Forelimb muscle (tissue), 1 donor: Measurements from ENCODE around the gene AKAP6. TPM values are rescaled to one million over a fixed set of nuclear protein-coding genes. Genes with fewer than 3 reads are reported as not detected.
"Not testable (repeated sequence)": the region's sequence is repeated elsewhere in the genome, so short reads cannot be mapped to it uniquely, and the experiment has no call there.

Source experiments
- DNase-seq: peaks from one replicate; pipeline ENCODE4 v3.0.0-alpha.2; 2013; ENCODE audit warnings: low read depth
- polyA plus RNA-seq: library from polyadenylated mRNA; unstranded; fragments of 120-200 nt; gene quantifications from one replicate; pipeline ENCODE4 v1.2.1, GENCODE V29; 2013; ENCODE audit not compliant: insufficient read length

AKAP6 gene
- polyA plus RNA-seq, 1 donor: 64.6 TPM

DNA sequence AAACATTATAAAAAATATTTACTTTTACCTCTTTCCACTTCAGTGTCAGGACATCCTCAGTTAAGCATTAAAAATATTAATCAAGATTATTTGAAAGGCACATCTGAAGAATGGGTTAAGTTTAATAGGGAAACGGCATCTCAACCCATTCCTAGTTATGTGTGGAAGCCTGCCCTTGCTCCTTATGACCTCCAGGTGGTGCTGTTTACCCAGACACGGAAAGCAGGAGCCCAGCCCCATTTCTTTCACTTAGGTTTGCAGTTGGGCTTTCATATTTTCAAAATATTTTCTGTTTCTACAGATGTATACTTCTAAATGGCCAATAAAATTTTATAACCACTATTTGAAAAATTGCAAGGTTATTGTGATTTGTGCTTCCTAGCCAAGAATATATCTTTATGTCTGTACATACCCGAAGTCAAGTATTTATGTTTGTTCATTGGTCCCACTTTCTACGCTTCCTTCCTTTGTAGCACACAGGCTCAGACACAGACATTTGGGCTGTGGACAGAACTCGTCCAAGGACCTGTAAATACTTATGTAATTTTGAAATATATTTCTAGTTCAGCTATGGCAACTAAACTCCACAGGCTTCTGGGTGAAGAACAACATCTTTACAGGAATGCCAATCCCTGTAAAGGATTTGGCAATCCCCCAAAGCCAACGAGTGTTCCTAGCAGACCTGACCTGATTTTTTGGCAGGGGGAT, 247.1 kb downstream of the AKAP6 start:
- DNase-seq: peak; percentile 65

DNA sequence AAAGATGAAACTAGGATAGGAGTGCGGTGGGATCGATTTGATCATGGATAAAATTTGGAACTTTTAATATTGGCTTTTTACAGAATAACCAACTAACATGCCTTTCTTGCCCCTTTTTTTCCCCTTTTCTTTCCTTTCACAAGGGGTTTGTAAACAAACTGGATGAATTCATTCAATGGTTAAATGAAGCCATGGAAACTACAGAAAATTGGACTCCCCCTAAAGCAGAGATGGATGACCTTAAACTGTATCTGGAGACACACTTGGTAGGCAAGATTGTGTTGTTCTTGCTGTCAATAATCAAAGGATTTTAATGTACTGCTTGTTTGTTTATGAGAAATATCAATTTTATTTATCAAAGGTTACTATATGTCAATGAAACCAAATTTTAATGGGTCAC, 247.9 kb downstream of the AKAP6 start:
- DNase-seq: no peak

DNA sequence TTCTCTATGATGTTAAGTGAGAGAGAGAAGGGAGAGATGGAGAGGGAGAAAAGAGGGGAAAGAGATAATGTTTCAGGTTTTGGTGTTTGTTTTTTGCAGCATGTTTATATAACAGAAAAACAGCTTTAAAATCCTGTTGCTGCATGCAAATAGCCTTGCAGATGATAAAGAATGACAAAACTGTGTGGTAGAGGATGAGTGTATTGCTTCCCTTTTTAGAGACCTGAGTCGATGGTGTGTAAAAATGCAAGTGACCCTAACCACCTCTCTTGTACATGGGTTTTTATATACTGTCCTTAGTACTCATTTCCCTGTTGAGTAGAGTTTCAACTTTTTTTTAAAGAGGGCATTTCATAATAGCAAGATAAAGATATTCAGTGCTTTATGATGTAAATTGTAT, 249.1 kb downstream of the AKAP6 start:
- DNase-seq: no peak

DNA sequence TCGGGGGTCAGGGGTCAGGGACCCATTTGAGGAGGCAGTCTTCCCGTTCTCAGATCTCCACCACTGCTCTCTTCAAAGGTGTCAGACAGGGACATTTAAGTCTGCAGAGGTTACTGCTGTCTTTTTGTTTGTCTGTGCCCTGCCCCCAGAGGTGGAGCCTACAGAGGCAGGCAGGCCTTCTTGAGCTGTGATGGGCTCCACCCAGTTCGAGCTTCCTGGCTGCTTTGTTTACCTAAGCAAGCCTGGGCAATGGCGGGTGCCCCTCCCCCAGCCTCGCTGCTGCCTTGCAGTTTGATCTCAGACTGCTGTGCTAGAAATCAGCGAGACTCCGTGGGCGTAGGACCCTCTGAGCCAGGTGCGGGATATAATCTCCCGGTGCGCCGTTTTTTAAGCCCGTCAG, 254.3 kb downstream of the AKAP6 start:
- not testable (repeated sequence) for DNase-seq

DNA sequence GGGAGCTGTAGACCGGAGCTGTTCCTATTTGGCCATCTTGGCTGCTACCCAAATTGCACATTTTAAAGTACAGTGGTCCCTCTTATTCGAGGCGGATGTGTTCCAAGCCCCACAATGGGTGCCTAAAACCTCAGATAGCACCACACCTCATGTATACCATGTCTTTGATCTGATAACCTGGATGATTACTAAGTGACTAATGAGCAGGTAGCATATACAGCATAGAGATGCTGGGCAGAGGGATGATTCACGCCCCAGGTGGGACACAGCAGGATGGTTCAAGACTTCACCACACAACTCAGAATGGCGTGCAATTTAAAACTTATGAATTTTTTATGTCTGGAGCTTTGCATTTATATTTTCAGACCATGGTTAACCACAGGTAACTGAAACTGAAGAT, 255.0 kb downstream of the AKAP6 start:
- DNase-seq: no peak

DNA sequence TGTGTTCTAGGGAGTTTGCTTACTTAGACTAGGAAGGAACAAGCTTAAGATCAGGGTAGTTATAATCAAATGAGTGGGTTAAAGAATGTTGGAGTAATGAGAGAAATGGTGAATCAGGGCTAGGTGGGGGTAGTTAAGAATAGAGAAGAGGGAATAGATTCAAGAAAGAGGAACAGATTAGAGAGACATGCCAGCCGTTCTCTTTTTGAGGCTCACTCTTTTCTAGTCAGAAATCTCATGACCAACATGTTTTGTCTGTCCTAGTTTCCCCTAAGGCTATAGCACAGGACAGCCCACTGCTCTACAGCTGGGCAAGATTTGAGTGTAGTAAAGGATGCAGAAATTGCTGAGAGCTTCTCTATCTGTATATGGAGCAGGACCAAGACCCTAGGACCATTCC, 258.4 kb downstream of the AKAP6 start:
- DNase-seq: no peak

DNA sequence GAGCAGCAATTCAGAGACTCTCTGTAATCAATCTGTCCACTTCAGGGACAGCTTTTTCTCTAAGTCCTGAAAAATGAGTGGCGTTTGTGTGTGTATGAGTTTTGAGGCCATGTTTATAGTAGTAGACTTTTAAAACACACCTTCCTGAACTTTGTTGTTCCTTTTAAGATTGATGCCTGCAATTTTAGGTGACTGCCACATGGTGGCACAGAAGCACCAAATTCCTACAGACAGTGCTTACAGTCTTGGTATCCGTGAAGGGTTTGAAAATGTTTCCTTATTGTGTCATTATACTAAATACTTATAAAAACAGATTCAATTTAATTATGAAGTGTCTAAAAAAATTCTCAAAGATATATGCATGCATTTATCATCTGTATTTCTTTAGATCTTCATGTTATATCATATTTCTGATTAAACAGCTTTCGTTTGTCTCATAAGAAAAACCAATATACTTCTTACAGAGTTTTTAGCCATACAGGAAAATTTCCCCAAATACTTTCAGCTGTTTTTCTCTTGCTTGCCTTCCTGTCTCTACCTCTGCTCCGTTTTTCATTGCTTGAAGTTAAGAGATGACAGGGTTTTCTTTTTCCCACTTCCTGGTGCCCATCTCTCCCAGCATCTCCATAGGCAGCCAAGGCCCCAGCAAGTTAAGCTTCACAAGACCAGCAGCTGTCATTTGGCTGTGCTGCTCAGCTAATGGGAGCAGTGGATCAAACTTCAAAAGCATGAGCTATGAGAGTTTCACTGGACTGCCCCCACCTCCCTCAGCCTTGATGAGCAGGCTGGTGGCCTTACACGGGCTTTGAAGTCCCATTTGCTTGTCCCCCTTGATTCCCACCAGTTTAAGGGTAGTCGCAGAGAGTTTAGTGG, 259.6 kb downstream of the AKAP6 start:
- DNase-seq: no peak

DNA sequence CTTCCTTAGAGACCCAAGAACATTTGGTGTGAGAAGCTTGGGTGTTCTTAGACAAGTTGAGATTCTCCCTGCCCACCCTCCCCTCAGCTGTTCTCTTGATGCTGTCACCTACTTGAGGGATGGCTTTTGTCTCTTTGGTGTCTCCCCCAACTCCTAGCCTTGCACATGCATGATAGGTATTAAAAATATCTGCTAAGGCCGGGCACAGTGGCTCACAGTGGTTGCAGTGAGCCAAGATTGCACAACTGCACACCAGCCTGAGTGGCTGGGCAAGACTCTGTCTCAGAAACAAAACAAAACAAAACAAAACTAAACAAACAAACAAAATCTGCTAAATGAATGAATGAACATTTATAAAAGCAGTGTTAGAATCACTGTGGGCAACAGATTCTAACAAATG, 261.1 kb downstream of the AKAP6 start:
- no peak for DNase-seq

DNA sequence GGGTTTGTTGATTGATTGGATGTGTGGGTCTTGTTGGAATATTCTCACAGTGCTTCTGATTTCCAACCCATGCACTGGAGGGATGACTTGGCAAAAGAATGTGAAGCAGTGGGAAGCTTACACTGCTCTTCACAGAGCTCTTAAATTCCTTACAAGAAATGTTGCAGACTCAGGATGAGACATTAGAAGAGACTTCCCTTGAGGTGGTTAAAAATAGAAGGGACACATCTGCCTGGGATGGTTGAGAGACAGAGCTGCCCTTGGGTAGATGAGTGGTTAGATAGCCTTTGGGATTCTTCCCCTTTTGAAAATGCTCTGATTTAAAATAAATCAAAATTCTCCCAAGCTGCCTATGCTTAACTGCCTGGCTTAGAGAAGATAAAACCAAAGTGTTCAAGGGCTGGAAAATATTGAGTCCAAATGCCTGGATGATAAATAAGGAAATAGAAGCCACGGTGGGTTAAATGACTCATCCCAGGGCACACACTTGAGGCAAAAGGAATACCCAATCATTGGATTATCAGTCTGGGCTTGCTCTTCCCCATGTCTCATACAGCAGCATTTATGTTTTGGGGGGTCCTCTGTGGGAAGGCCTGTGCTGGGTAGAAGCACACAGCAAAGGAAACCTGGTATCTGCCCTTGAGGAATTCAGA, 264.3 kb downstream of the AKAP6 start:
- no peak for DNase-seq

DNA sequence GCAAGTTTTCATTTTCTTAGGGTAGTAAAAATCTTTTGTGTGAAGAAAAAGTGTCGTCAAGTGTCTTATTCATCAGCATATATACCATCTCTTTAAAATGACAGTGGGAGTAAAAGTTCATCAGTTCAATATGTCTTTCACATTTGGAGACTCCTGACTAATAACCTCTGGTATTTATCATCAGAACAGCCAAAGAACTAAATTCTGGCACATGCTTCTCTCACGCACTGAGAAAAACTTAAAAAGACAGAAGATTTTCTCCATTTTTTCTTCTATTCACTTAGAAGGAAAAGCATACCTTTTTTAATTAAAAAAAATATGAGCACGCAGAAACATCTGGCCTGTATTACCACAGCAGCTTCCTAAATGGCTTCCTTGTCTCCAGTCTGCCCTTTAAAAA, 265.7 kb downstream of the AKAP6 start:
- DNase-seq: peak; percentile 43

DNA sequence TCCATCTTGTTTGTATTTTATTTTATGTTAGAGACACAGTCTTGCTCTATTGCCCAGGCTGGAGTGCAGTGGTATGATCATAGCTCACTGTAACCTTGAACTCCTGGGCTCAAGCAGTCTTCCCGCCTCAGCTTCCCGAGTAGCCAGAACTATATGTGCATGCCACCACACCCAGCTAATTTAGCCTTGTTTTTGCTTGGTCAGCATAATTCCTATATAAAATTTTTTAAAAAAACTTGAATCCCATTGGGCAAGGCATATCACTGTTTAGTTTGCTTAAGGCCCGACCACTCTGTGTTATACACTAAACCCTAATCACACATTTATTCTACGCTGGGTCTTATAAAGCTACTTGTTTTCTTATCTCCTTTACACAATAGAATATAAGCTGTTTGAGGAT, 266.4 kb downstream of the AKAP6 start:
- DNase-seq: no peak

DNA sequence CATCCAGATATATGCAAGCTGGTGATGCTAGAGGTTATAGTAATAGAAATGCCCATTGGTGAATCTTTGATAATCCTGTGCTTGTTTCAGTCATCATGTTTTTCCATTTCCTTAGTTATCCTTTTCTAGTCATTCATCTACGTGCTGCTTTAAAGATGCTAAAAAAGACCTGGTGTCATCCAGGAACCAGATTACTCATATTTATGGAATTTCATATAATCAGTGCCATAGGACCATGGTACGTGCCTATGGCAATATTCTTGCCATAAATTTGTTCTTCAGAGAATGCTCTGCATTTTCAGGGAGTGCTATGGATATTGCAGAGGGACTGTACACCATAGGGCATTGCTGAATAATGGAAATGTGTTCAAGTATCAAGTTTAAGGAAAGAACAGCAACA, 267.3 kb downstream of the AKAP6 start:
- DNase-seq: no peak

DNA sequence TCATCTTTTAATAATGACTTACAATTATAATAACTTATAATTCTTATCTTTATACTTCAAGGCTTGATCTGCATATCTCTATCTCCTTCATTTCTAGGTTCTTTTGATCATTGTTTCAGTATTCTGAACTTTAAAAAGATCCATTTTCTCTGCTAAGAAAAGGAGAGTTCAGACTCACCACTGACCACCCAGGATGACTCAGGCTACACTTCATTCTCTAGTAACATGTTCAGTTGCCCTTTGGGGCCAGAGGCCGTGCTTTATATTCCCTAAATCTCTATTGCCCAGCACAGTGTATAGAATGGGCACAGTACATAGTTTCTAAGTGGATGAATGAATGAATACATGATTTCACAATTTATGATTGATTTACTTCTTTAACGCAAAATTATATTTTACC, 268.7 kb downstream of the AKAP6 start:
- no peak for DNase-seq

DNA sequence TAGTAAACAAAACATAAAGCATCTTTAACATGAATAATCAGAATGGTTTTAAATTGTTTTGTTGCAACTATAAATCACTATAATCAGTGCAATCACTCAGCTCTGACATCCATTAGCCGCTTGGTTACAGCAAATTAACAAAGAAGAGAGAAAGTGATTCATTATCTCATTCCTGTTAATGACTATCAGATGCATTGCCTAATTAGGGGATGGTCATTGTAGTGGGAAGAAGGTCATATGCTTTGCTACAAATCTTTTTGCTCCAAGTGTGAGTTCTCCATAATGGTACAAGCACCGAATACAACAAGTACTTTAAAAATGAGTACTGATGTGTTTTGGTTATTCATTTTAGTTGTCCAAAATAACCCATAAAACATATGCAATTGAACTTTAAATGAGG, 272.0 kb downstream of the AKAP6 start:
- no peak for DNase-seq

DNA sequence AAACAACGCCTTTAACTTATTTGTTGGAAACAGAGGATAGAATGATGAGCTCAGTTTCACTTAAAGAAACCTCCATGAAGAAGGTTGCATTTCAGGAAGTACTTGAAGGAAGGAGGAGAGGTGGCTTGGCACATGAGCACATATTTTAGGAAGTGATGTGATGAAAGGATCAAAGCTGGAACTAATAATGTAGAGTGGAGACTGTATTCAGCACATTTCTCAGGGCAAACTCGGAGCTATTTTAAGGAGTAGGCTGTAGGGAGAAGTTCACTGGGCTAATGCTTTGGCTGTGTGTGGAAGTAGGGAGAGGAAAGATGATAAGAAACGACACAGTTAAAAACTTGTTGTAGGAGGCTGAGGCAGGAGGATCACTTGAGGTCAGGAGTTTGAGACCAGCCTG, 272.8 kb downstream of the AKAP6 start:
- DNase-seq: no peak

DNA sequence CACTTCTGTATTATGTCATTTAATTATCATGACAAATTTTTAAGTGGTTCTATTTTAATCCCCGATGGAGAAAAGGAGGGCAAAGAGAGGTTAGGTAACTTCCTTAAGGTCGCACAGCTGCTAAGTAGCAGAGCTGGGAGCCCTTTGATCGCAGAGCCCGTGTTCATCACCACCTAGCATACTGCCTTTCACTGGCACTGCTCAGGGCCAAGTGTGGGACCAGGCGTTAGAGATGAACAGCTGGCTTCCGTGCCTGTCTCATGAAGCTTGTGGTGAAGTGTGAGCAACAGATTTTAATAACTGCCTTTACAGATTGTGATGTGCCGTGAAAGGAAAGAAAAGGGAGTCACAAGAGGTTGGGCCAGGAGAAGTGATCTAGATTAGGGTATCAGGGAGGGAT, 273.6 kb downstream of the AKAP6 start:
- no peak for DNase-seq

DNA sequence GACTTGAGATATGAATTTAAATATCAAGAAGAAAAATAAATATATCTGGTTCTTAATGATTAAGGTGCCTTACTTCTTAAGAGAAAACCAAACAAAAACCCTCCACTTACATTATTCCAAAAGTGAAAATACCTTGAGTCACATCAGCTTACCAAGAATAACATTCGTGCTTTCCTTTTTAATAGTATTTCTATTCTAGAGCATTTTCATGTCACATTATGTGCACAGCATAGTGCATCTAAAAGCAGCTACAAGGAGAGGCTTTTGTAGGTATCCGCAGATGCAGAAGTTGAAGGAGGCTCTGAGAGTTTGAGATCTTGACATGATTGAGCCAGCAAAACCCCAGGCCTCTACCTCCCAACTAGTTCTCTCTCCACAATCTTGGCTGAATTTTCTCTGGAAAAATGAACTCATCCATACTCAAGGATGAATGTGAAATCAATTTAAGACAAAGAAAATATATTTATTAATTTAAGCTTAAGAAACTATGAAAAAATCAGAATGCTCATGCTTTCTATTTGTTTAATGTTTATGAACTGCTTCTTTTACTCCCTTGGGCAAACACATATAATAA, 275.0 kb downstream of the AKAP6 start:
- DNase-seq: no peak

DNA sequence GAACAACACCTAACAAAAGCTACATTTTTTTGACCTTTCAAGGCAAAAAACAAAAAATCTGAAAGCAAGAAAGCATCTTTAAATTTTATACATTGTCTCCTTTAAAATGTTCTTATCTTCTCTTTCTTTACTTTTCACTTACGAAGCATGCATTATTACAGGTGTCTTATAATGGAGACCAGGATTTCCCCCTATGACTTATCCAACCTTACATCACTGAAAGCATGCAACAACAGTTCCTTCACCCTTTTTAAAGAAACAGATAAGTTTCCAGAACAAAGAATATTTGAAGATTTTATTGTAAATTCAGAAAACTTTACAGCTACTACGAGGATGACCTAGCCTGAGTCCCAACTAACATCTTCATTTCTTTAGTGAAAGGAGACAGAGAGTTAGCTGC, 277.2 kb downstream of the AKAP6 start:
- DNase-seq: no peak

DNA sequence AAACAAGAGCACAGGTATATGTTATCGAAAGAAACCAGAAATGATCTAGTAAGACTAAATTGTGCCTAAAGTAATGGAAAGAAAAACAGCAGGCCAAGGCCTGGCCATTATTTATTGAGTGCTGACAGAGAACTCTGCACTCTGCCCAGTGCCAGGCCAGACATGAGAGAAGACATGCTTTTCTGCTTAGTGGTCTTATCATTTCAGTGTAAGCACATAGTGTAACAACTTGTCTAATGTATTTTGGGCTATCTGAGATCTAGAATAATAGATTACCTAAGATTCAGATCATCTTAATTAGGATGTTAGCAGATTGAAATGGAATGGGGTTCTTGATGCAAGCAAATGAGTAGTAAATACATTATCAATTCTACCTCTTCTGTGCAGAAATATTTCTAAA, 278.3 kb downstream of the AKAP6 start:
- no peak for DNase-seq

DNA sequence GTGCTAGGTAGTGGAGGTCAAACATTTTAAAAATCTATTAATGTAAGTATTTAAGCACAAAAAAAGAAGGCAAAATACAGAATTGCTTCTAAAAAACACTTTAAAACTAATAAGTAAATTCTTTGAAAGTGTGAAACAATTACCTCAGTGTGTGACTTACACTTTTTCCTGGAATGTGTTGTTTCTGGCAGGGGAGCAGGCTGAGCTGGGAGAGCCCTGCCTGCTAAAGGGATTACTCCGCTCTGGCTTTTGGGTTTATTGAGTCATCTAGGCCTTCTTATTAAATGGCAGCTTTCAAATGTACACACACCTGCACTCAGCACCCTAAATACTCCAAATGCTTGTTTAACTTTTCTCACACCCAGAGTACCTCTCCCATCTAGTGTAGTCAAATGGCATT, 279.8 kb downstream of the AKAP6 start:
- no peak for DNase-seq

DNA sequence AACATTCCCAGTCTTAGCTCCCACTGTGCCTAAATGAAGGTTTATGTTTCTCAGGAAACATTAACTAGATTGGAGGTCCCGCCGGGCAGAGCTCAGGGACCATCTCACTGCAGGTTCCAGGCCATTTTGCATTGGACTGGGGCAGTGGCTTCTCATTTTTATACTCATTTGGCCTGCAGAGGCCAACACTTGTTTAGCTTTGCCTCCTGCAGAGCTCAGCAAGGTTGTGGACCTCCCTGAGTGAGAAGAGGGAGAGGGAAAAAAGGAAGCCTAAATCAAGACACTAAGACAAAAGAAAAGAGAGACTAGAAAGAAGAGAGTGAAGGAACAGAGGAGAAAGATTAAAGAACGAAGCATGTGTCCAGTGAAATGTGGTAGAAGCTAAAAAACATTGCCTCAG, 280.3 kb downstream of the AKAP6 start:
- no peak for DNase-seq

DNA sequence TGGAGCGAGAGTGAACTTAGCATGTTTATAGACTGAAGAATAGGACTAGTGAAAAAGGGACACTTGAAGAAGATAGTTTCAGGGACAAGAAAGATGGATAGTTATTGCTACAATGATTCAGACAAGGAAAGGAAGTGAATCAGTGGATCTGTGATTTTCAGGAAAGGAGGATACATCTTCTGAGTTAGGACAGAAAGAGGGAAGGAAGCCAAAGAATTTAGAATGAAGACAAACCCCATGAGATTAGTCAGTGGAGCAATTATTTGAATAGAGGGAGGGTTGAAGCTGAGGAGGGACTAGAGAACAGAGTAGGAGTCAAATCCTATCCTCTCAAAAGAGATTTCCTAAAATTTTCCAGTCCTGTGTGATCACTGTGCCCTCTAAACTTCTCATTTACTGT, 282.7 kb downstream of the AKAP6 start:
- DNase-seq: no peak

DNA sequence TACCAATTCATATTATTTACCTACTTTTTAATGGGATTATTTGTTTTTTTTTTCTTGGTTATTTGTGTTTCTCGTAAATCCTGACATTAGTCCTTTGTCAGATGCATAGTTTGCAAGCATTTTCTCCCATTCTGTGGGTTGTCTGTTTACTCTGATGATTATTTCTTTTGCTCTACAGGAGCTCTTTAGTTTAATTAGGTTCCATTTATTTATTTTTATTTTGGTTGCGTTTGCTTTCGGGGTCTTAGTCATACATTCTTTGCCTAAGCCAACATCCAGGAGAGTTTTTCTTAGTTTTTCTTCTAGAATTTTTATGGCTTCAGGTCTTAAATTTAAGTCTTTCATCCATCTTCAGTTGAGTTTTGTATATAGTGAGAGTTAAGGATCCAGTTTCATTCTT, 289.9 kb downstream of the AKAP6 start:
- DNase-seq: no peak
